HCT116 (cell line): Measurements from ENCODE around the gene ARSB. TPM values are rescaled to one million over a fixed set of nuclear protein-coding genes. Genes with fewer than 3 reads are reported as not detected.

Experiments
- ATAC-seq: fragments of 200-7000 bp; cut with Tn5 transposase; 2 replicates; pipeline ENCODE4 v1.9.1; 2020; ENCODE audit warnings: mild to moderate bottlenecking, moderate library complexity
- BruUV-seq: library from RNA; stranded (reverse); fragments of 400-500 nt; replicated peaks from 2 replicates; lab custom pipeline; 2021; lab: Mats Ljungman, UMichigan
- CTCF ChIA-PET: fragments of 300-600 bp; sonication (Branson Sonifier 250); formaldehyde crosslinking; loops from one replicate; lab custom pipeline; 2021; ENCODE audit warnings: antibody characterized with exemption; lab: Charles Lee
- POLR2A ChIA-PET: fragments of 300-600, 350-600 bp; sonication (Branson Sonifier 250); formaldehyde crosslinking; loops from one replicate; lab custom pipeline; 2021; ENCODE audit warnings: antibody characterized with exemption; lab: Charles Lee
- RAD21 ChIA-PET, 2 experiments: fragments of 300-600 bp; sonication (Branson Sonifier 250); formaldehyde crosslinking; loops; one replicate each; lab custom pipeline; 2023; ENCODE audit warnings: low total read pairs in 2 of 2; ENCODE audit not compliant: uncharacterized antibody in 2 of 2, unreplicated experiment in 2 of 2, low non-redundant PET in 1 of 2; lab: Charles Lee
- DNase-seq: peaks from one replicate; pipeline ENCODE4 v3.0.0-alpha.2; 2010; ENCODE audit warnings: low read depth, low spot score
- H2AFZ ChIP-seq: fragments of 200-600 bp; shearing (Covaris generic), sonication (generic); 2 replicates; pipeline ENCODE4 v1.6.1; 2017; ENCODE audit warnings: low read depth, mixed run types, mixed read lengths, antibody characterized with exemption, low read length; ENCODE audit not compliant: poor library complexity, severe bottlenecking
- H3K27ac ChIP-seq: 2 replicates; pipeline ENCODE4 v1.5.1; 2012; ENCODE audit warnings: low read depth, low read length
- H3K27me3 ChIP-seq: fragments of 200-600 bp; sonication (generic); 2 replicates; pipeline ENCODE4 v1.6.1; 2016; ENCODE audit warnings: mixed run types, low read length, mixed read lengths; ENCODE audit not compliant: insufficient read depth
- H3K36me3 ChIP-seq, 2 experiments: fragments of 200-500 bp in 1 of 2; fragments of 200-600 bp in 1 of 2; sonication (Bioruptor generic) in 1 of 2; sonication (generic) in 1 of 2; 2 replicates each; pipeline versions ENCODE4 v1.5.1 to v1.6.1; 2014 to 2016; ENCODE audit warnings: low read length in 2 of 2, inconsistent platforms in 1 of 2, mixed read lengths in 1 of 2, mixed run types in 1 of 2; ENCODE audit not compliant: insufficient read depth in 2 of 2, control insufficient read depth in 1 of 2
- H3K4me1 ChIP-seq, 2 experiments: fragments of 200-600 bp in 1 of 2; sonication (generic) in 1 of 2; 2 replicates each; pipeline versions ENCODE4 v1.5.1 to v1.6.1; 2012 to 2017; ENCODE audit warnings: low read length in 2 of 2, inconsistent platforms in 1 of 2, mild to moderate bottlenecking in 1 of 2, mixed read lengths in 1 of 2, mixed run types in 1 of 2, moderate library complexity in 1 of 2; ENCODE audit not compliant: insufficient read depth in 2 of 2, control insufficient read depth in 1 of 2
- H3K4me2 ChIP-seq: fragments of 200-600 bp; sonication (generic); 2 replicates; pipeline ENCODE4 v1.6.1; 2017; ENCODE audit warnings: mixed run types, low read length, mixed read lengths
- H3K4me3 ChIP-seq, 2 experiments: fragments of 200-600 bp in 1 of 2; sonication (generic) in 1 of 2; replicated peaks in 1 of 2; 2 replicates each; pipeline ENCODE4 v1.5.1; 2011 to 2016; ENCODE audit warnings: low read length in 2 of 2, control low read depth in 1 of 2, low read depth in 1 of 2, mild to moderate bottlenecking in 1 of 2, mixed read lengths in 1 of 2, mixed run types in 1 of 2
- H3K79me2 ChIP-seq: fragments of 200-600 bp; sonication (generic); 2 replicates; pipeline ENCODE4 v1.6.1; 2017; ENCODE audit warnings: mild to moderate bottlenecking, mixed run types, low read length, moderate library complexity, mixed read lengths; ENCODE audit not compliant: insufficient read depth
- H3K9ac ChIP-seq: fragments of 200-600 bp; sonication (generic); 2 replicates; pipeline ENCODE4 v1.6.1; 2016; ENCODE audit warnings: low read length, mixed read lengths
- H3K9me2 ChIP-seq: fragments of 200-600 bp; sonication (generic), shearing (Covaris generic); 2 replicates; pipeline ENCODE4 v1.6.1; 2017; ENCODE audit warnings: mixed run types, mild to moderate bottlenecking, moderate library complexity; ENCODE audit not compliant: insufficient read depth
- H3K9me3 ChIP-seq, 2 experiments: fragments of 200-500 bp in 1 of 2; fragments of 200-600 bp in 1 of 2; sonication (Bioruptor generic) in 1 of 2; sonication (generic) in 1 of 2; 2 replicates each; pipeline ENCODE4 v1.6.1; 2014 to 2017; ENCODE audit warnings: low read length in 2 of 2, mixed read lengths in 2 of 2, inconsistent platforms in 1 of 2, low read depth in 1 of 2, mild to moderate bottlenecking in 1 of 2, mixed run types in 1 of 2, moderate library complexity in 1 of 2; ENCODE audit not compliant: control insufficient read depth in 1 of 2, insufficient read depth in 1 of 2
- H4K20me1 ChIP-seq: fragments of 200-600 bp; sonication (generic), shearing (Covaris generic); 2 replicates; pipeline ENCODE4 v1.6.1; 2017; ENCODE audit warnings: mixed run types, mild to moderate bottlenecking, moderate library complexity; ENCODE audit not compliant: insufficient read depth
- POLR2AphosphoS5 ChIP-seq: IDR thresholded peaks from 2 replicates; pipeline ENCODE4 v1.6.1; 2011; ENCODE audit warnings: mild to moderate bottlenecking, low read depth, low read length, moderate library complexity
- RAD21 ChIP-seq: IDR thresholded peaks from 2 replicates; pipeline ENCODE4 v1.6.1; 2012; ENCODE audit warnings: low read depth, mild to moderate bottlenecking
- SRF ChIP-seq: IDR thresholded peaks from 2 replicates; pipeline ENCODE4 v1.6.1; 2012; ENCODE audit warnings: low read depth
- TCF7L2 ChIP-seq: IDR thresholded peaks from 2 replicates; pipeline ENCODE4 v1.7.0; 2011; ENCODE audit warnings: borderline replicate concordance, inconsistent platforms; ENCODE audit not compliant: insufficient read depth, insufficient read length; ENCODE audit errors: extremely low read depth
- intact Hi-C: fragments of 100-400 bp; cut with micrococcal nuclease; formaldehyde crosslinking; loops from 2 replicates; pipeline ENCODE4 v1.10.0; 2022
- total RNA-seq: library from RNA; stranded (reverse); gene quantifications from one replicate; pipeline ENCODE4 v1.2.1, GENCODE V29; 2021; ENCODE audit not compliant: unreplicated experiment
- TF ChIP-seq, protein P1 (sequence below): IDR thresholded peaks from 2 replicates; pipeline ENCODE4 v1.6.1; 2011; ENCODE audit warnings: mild to moderate bottlenecking, low read length, moderate library complexity; ENCODE audit not compliant: insufficient replicate concordance; ENCODE audit errors: extremely low read depth

The ARSB gene
- total RNA-seq, 1 experiment from 2014 or later: 4.8 TPM

DNA sequence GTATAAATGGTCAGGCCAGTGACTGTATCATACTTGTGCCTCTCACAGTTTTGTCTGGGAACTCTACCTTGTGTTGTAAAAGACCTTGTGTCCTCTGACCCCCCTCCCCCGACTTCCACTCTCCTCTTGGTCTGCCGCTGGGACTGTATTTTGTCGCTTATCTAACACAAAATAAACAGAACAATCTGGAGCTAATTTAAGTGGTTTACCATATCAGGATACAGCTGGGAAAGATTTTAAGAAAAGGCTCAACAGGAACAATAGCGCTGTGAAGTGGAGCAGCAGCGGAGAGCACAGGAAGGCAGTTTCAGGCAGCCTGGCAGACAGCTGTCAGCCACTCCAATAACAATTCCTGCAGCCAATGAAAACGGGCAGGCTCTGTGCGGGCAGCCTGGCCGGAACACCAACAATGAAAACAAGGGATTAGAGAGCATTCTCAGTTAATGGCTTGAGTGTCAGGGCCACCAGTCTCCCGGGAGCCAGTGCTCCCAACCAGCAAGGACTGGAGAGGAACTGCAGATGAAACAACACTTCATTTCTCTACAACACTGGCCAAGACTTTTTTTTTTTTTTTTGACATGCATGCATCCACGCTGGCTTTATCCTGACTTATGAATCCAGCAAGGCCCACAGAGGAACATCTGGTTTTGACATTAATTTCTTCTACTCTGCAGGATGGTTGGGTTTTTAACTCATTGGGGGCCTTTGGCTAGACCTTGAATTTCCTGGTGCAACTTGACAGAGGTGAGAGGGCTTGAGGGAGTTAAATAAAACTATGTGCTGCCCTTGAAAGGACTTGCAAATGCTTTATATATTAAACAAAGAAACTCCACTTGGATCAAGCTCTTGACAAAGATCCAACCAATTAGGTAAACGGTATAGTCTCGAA is 76.7 kb downstream of the ARSB start:
- H3K36me3 ChIP-seq: no peaks in the 10 kb centered on the region
- no peak overlapping the region for H3K4me2 ChIP-seq
- no peaks in the 10 kb centered on the region for H3K9me3 ChIP-seq
- no peaks in the 10 kb centered on the region for H4K20me1 ChIP-seq
- CTCF ChIA-PET: interaction anchor here (1.0 kb wide), 1 partner anchor 224 kb away, joined by 4 read pairs; no protein-coding TSS in a partner anchor
- H3K9ac ChIP-seq: no peak overlapping the region
- BruUV-seq: no TSS peak
- no peak overlapping the region for H3K4me3 ChIP-seq
- POLR2A ChIA-PET: no interaction called here
- no peak for TF ChIP-seq POLR2AphosphoS5
- TF ChIP-seq RAD21: no peak
- TF ChIP-seq SRF: no peak
- TF ChIP-seq, protein P1, sequence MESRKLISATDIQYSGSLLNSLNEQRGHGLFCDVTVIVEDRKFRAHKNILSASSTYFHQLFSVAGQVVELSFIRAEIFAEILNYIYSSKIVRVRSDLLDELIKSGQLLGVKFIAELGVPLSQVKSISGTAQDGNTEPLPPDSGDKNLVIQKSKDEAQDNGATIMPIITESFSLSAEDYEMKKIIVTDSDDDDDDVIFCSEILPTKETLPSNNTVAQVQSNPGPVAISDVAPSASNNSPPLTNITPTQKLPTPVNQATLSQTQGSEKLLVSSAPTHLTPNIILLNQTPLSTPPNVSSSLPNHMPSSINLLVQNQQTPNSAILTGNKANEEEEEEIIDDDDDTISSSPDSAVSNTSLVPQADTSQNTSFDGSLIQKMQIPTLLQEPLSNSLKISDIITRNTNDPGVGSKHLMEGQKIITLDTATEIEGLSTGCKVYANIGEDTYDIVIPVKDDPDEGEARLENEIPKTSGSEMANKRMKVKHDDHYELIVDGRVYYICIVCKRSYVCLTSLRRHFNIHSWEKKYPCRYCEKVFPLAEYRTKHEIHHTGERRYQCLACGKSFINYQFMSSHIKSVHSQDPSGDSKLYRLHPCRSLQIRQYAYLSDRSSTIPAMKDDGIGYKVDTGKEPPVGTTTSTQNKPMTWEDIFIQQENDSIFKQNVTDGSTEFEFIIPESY: no peak
- no peak for TF ChIP-seq TCF7L2
- TF ChIP-seq, all 23 proteins: peak for 0
- Histone ChIP-seq H2AFZ (no peak overlapping the region), H3K27me3 (no peaks in the 10 kb centered on the region), H3K9me2 (no peaks in the 10 kb centered on the region), H3K79me2 (no peaks in the 10 kb centered on the region), H3K4me1 (no peaks in the 10 kb centered on the region), H3K27ac (no peak overlapping the region)
- RAD21 ChIA-PET: no interaction called here
- no peak for DNase-seq
- ATAC-seq: no peak
- intact Hi-C loops: loop anchor here (10.0 kb wide), 1 partner anchor 556 kb away; no protein-coding TSS in a partner anchor
